GM12878 (cell line): ENCODE data around the gene IL1RL1. TPM values are rescaled to one million over a fixed set of nuclear protein-coding genes. Genes with fewer than 3 reads are reported as not detected.

Experiments
- ATAC-seq: fragments of 200-7000 bp; cut with Tn5 transposase; 3 replicates; pipeline ENCODE4 v1.9.1; 2020; ENCODE audit warnings: mild to moderate bottlenecking, moderate library complexity
- BruUV-seq: library from RNA; stranded (reverse); fragments of 400-500 nt; replicated peaks from 2 replicates; lab custom pipeline; 2021; lab: Mats Ljungman, UMichigan
- CTCF ChIA-PET: fragments of 300-600 bp; sonication (Branson Sonifier 250); formaldehyde crosslinking; extraction: SDS; loops from one replicate; lab custom pipeline; 2021; ENCODE audit warnings: inconsistent platforms; lab: Yijun Ruan, JAX
- POLR2A ChIA-PET: fragments of 350-600 bp; formaldehyde crosslinking; extraction: SDS; loops from one replicate; lab custom pipeline; 2021; ENCODE audit warnings: inconsistent platforms; lab: Charles Lee
- RAD21 ChIA-PET: fragments of 300-600 bp; sonication (Branson Sonifier 250); formaldehyde crosslinking; loops from one replicate; lab custom pipeline; 2023; ENCODE audit warnings: antibody characterized with exemption; ENCODE audit not compliant: unreplicated experiment; lab: Charles Lee
- SMC1A ChIA-PET: fragments of 300-600 bp; sonication (Branson Sonifier 250); formaldehyde crosslinking; loops from one replicate; lab custom pipeline; 2023; ENCODE audit not compliant: unreplicated experiment, uncharacterized antibody; lab: Charles Lee
- DNase-seq: peaks from one replicate; pipeline ENCODE4 v3.0.0-alpha.2; 2011; ENCODE audit warnings: low read depth, low spot score
- FAIRE-seq: peaks from 3 replicates; lab custom pipeline; 2011; peaks lifted over from hg19 to GRCh38; lab: Jason Lieb, UNC
- H2AFZ ChIP-seq: 2 replicates; pipeline ENCODE4 v1.6.0; 2011; ENCODE audit warnings: low read depth, low read length, control low read depth; ENCODE audit not compliant: control insufficient read depth
- H3K27ac ChIP-seq: 2 replicates; pipeline ENCODE4 v1.5.1; 2011; ENCODE audit warnings: control low read depth; ENCODE audit not compliant: control insufficient read depth, insufficient read depth
- H3K27me3 ChIP-seq, 2 experiments: replicated peaks in 1 of 2; 2 replicates each; pipeline versions ENCODE4 v1.6.0 to v1.6.1; 2011; ENCODE audit warnings: low read length in 1 of 2; ENCODE audit not compliant: control insufficient read depth in 2 of 2, insufficient read depth in 2 of 2
- H3K36me3 ChIP-seq, 2 experiments: 2 replicates each; pipeline ENCODE4 v1.5.1; 2011; ENCODE audit warnings: low read length in 1 of 2; ENCODE audit not compliant: control insufficient read depth in 2 of 2, insufficient read depth in 2 of 2
- H3K4me1 ChIP-seq: 2 replicates; pipeline ENCODE4 v1.6.1; 2011; ENCODE audit warnings: mild to moderate bottlenecking, low read length, moderate library complexity, mixed read lengths; ENCODE audit not compliant: control insufficient read depth, insufficient read depth
- H3K4me2 ChIP-seq: 2 replicates; pipeline ENCODE4 v1.6.0; 2011; ENCODE audit warnings: control low read depth; ENCODE audit not compliant: control insufficient read depth, insufficient read depth
- H3K4me3 ChIP-seq: fragments of 200-600 bp; sonication (generic); 2 replicates; pipeline ENCODE4 v1.5.1; 2016
- H3K79me2 ChIP-seq: 2 replicates; pipeline ENCODE4 v1.6.0; 2011; ENCODE audit warnings: low read length; ENCODE audit not compliant: control insufficient read depth, insufficient read depth
- H3K9ac ChIP-seq: 2 replicates; pipeline ENCODE4 v1.8.0; 2011; ENCODE audit warnings: low read length, control low read depth, mixed read lengths; ENCODE audit not compliant: control insufficient read depth, insufficient read depth
- H3K9me3 ChIP-seq: replicated peaks from 3 replicates; pipeline ENCODE4 v1.5.1; 2011; ENCODE audit warnings: mild to moderate bottlenecking, low read length; ENCODE audit not compliant: control insufficient read depth, insufficient read depth
- H4K20me1 ChIP-seq: 2 replicates; pipeline ENCODE4 v1.6.0; 2011; ENCODE audit not compliant: control insufficient read depth, insufficient read depth
- ATF3 ChIP-seq: IDR thresholded peaks from 2 replicates; pipeline ENCODE4 v1.6.1; 2011; ENCODE audit warnings: low read depth, mild to moderate bottlenecking, low read length, moderate library complexity, borderline replicate concordance; ENCODE audit errors: extremely low read depth
- BCL11A ChIP-seq: IDR thresholded peaks from 2 replicates; pipeline ENCODE4 v1.6.1; 2011; ENCODE audit warnings: low read depth, low read length
- CBX3 ChIP-seq: fragments of 200-600 bp; sonication (generic); IDR thresholded peaks from 2 replicates; pipeline ENCODE4 v1.6.1; 2016; ENCODE audit warnings: low read depth, borderline replicate concordance
- E2F8 ChIP-seq: fragments of 450-650 bp; IDR thresholded peaks from 2 replicates; pipeline ENCODE4 v1.6.1; 2018; ENCODE audit warnings: mild to moderate bottlenecking, low read depth, moderate library complexity; ENCODE audit not compliant: partially characterized antibody
- EGR1 ChIP-seq, 2 experiments: IDR thresholded peaks; 1 replicate in 1 of 2; 2 replicates in 1 of 2; pipeline ENCODE4 v1.6.1; 2011 to 2012; ENCODE audit warnings: low read depth in 2 of 2, low read length in 2 of 2, borderline replicate concordance in 1 of 2, mild to moderate bottlenecking in 1 of 2, moderate library complexity in 1 of 2
- EZH2 ChIP-seq: IDR thresholded peaks from 2 replicates; pipeline ENCODE4 v1.6.1; 2012; ENCODE audit warnings: low read depth, mild to moderate bottlenecking, control low read depth, inconsistent platforms, low read length, borderline replicate concordance; ENCODE audit not compliant: control insufficient read depth
- GATAD2B ChIP-seq: fragments of 450-650 bp; conservative IDR thresholded peaks from 2 replicates; pipeline ENCODE4 v1.6.1; 2017; ENCODE audit warnings: low read depth, mild to moderate bottlenecking, moderate library complexity
- IKZF1 ChIP-seq: fragments of 450-650 bp; conservative IDR thresholded peaks from 2 replicates; pipeline ENCODE4 v1.6.1; 2017; ENCODE audit warnings: antibody characterized with exemption, mild to moderate bottlenecking
- KDM1A ChIP-seq: fragments of 200-600 bp; sonication (generic); IDR thresholded peaks from 2 replicates; pipeline ENCODE4 v1.6.1; 2016; ENCODE audit warnings: borderline replicate concordance
- NFIC ChIP-seq: IDR thresholded peaks from 2 replicates; pipeline ENCODE4 v1.6.1; 2012; ENCODE audit warnings: low read depth, mild to moderate bottlenecking, inconsistent platforms, low read length, moderate library complexity
- RCOR1 ChIP-seq: conservative IDR thresholded peaks from 2 replicates; pipeline ENCODE4 v1.6.1; 2012; ENCODE audit warnings: low read depth, low read length, improper control_type of control experiment
- RELA ChIP-seq: fragments of 450-650 bp; IDR thresholded peaks from 2 replicates; pipeline ENCODE4 v1.8.0; 2014; ENCODE audit warnings: borderline replicate concordance; ENCODE audit not compliant: partially characterized antibody
- RUNX3 ChIP-seq: IDR thresholded peaks from 2 replicates; pipeline ENCODE4 v1.6.1; 2012; ENCODE audit warnings: low read length, inconsistent platforms
- SIN3A ChIP-seq: IDR thresholded peaks from 2 replicates; pipeline ENCODE4 v1.6.1; 2012; ENCODE audit warnings: low read depth, low read length, improper control_type of control experiment
- YBX1 ChIP-seq: fragments of 450-650 bp; IDR thresholded peaks from 2 replicates; pipeline ENCODE4 v1.6.1; 2016; ENCODE audit warnings: antibody characterized with exemption
- ZNF687 ChIP-seq: fragments of 450-650 bp; IDR thresholded peaks from 2 replicates; pipeline ENCODE4 v1.6.1; 2017; ENCODE audit warnings: mild to moderate bottlenecking, moderate library complexity
- WGBS: methylation state at CpG from one replicate; pipeline ENCODE4 v1.1.6; 2016; ENCODE audit warnings: low lambda C conversion rate; ENCODE audit not compliant: insufficient replicate concordance, insufficient coverage; ENCODE audit errors: missing lambda C conversion rate; 5-methylcytosine and 5-hydroxymethylcytosine counted together
- in situ Hi-C: fragments of 300-500 bp; cut with MboI; formaldehyde crosslinking; loops from 9 replicates; pipeline ENCODE4 v1.14.3; 2018; ENCODE audit warnings: mixed read lengths
- intact Hi-C: fragments of 100-400 bp; cut with micrococcal nuclease; formaldehyde crosslinking; loops from one replicate; pipeline ENCODE4 v1.14.2; 2022; ENCODE audit not compliant: unreplicated experiment
- polyA plus RNA-seq, 11 experiments: library from polyadenylated mRNA; depleted of rRNA in 4 of 11; unstranded in 6 of 11; stranded (reverse) in 5 of 11; fragments of >200 nt; fragmentation: Nextera tagmentation in 4 of 11; fragmentation: Illumina TruSeq in 1 of 11; extraction: Ambion mirVana in 4 of 11; extraction: Trizol in 1 of 11; gene quantifications; 1 replicate in 1 of 11; 2 replicates in 10 of 11; pipeline versions ENCODE4 v1.2.1 to v1.2.3, GENCODE V29; 2011 to 2016; ENCODE audit warnings: inconsistent platforms in 2 of 11, missing spikeins in 2 of 11, low read depth in 1 of 11
- total RNA-seq, 4 experiments: library from RNA; depleted of rRNA in 3 of 4; stranded (reverse); fragments of >200 nt in 3 of 4; fragmentation: Illumina TruSeq in 1 of 4; extraction: Trizol in 1 of 4; gene quantifications; 2 replicates each; pipeline versions ENCODE4 v1.2.1 to v1.2.3, GENCODE V29; 2013 to 2021

Gene IL1RL1
- total and polyA plus RNA-seq, 10 of the 15 experiments (the other 5 are each of a cell fraction or from before 2014, with no cell fraction given) = 0.08 to 0.18 TPM; not detected in 8

DNA sequence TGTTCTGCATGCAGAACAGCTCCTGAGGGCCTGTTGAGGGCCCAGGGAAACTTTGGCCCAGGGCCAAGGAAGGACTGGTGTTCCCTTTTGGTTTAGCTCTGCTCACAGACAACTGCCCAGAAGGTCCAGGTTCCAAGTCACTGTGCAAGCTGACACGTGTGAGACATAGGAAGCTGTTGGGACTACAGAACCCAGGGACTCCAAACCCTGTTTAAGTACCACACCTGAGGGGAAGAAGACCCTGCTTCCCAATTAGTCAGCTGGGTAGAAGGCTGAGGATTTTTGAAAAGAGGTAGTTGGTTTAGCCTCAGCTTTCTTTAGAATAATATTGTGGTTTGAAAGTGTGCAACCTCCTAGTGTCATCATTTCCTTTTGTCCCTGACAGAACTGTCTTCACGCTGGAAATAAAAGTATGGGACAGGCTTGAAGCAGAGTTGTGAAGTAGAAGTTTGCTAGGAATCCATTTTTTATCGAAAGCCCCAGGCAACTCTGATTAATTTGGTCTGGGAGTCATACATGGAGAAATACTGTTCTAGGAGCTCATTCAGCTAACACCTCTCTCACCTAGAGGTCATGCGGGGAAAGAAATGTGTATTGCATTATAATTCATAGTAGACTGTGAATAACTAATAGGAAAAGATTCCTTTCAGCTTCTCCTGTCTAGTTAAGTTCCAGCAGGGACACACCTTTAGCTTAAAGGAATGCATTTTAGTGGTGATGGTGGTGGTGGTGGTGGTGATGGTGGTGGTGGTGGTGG, 19.9 kb upstream of the IL1RL1 start:
- H3K79me2 ChIP-seq = no peaks in the 10 kb centered on the region
- ChIA-PET SMC1A (interaction anchor here (0.8 to 1.7 kb wide), 3 partner anchors 10 to 40 kb away, joined by 4 to 5 read pairs (median 5); partner anchors contain the start of gene IL1RL1), CTCF (interaction anchor here (0.8 to 2.9 kb wide), 6 partner anchors 10 to 151 kb away, joined by 3 to 15 read pairs (median 3); no protein-coding TSS in a partner anchor), RAD21 (interaction anchor here (0.5 to 2.7 kb wide), 2 partner anchors 11 to 287 kb away, joined by 4 to 6 read pairs; no protein-coding TSS in a partner anchor), POLR2A (no interaction called here)
- no peaks in the 10 kb centered on the region for H3K9me3 ChIP-seq
- no peak for DNase-seq
- intact Hi-C loops (no loop called here), in situ Hi-C loops (no loop called here)
- 20% methylated on average over 4 of the region's 4 CpGs for WGBS
- no peaks in the 10 kb centered on the region for H3K36me3 ChIP-seq
- ATAC-seq = no peak
- H3K4me2 ChIP-seq = no peak overlapping the region
- no peak overlapping the region for H3K9ac ChIP-seq
- no TSS peak for BruUV-seq
- H3K4me3 ChIP-seq = no peak overlapping the region
- FAIRE-seq = no peak
- no peak overlapping the region for H3K27ac ChIP-seq
- H4K20me1 ChIP-seq = no peaks in the 10 kb centered on the region
- no peaks in the 10 kb centered on the region; a peak in 3 of 4 replicates for H3K27me3 ChIP-seq
- H2AFZ ChIP-seq = no peak overlapping the region
- H3K4me1 ChIP-seq = no peaks in the 10 kb centered on the region
- TF ChIP-seq BCL11A (no peak), RCOR1 (no peak), IKZF1 (no peak), GATAD2B (no peak), NFIC (no peak), ATF3 (no peak), KDM1A (no peak), EZH2 (no peak), CBX3 (no peak), RUNX3 (no peak), E2F8 (no peak), RELA (no peak), YBX1 (no peak), SIN3A (no peak), ZNF687 (no peak), EGR1 (IDR thresholded peaks at IDR 0.05; ENCODE audit: borderline replicate concordance in 1 of 2, low read depth in 2 of 2, low read length in 2 of 2) (no peak)
